Liver (tissue), 9 donors: ENCODE measurements around the gene CACNA1C. TPM values are rescaled to one million over a fixed set of nuclear protein-coding genes. Genes with fewer than 3 reads are reported as not detected.

Experiments
- DNase-seq: peaks from one replicate; pipeline ENCODE4 v3.0.0-alpha.2; 2017; ENCODE audit warnings: low spot score
- H3K27ac ChIP-seq, 2 donors: one replicate each; pipeline ENCODE4 v1.7.0; 2013; ENCODE audit warnings: inconsistent platforms in 2 of 2, low read length in 2 of 2, control low read depth in 1 of 2, low read depth in 1 of 2, mild to moderate bottlenecking in 1 of 2
- H3K27me3 ChIP-seq, 4 donors: one replicate each; pipeline versions ENCODE4 v1.6.1 to v1.7.0; 2013; ENCODE audit warnings: low read length in 3 of 4, inconsistent platforms in 1 of 4, mild to moderate bottlenecking in 1 of 4, moderate library complexity in 1 of 4; ENCODE audit not compliant: control insufficient read depth in 4 of 4, insufficient read depth in 4 of 4
- H3K36me3 ChIP-seq, 4 donors: one replicate each; pipeline versions ENCODE4 v1.6.1 to v1.7.0; 2013; ENCODE audit warnings: low read length in 3 of 4, mild to moderate bottlenecking in 3 of 4, low read depth in 1 of 4, moderate library complexity in 1 of 4; ENCODE audit not compliant: control insufficient read depth in 4 of 4, insufficient read depth in 3 of 4
- H3K4me1 ChIP-seq, 4 donors: one replicate each; pipeline versions ENCODE4 v1.6.1 to v1.7.0; 2013; ENCODE audit warnings: low read length in 3 of 4, mild to moderate bottlenecking in 3 of 4, moderate library complexity in 1 of 4; ENCODE audit not compliant: control insufficient read depth in 4 of 4, insufficient read depth in 4 of 4
- H3K4me3 ChIP-seq, 3 donors: one replicate each; pipeline versions ENCODE4 v1.6.1 to v1.7.0; 2013; ENCODE audit warnings: low read length in 3 of 3, control low read depth in 1 of 3, low read depth in 1 of 3, mild to moderate bottlenecking in 1 of 3
- H3K9ac ChIP-seq, 2 donors: one replicate each; pipeline ENCODE4 v1.7.0; 2013; ENCODE audit warnings: low read length in 2 of 2, mild to moderate bottlenecking in 2 of 2, moderate library complexity in 2 of 2, control low read depth in 1 of 2, low read depth in 1 of 2
- H3K9me3 ChIP-seq, 4 donors: one replicate each; pipeline versions ENCODE4 v1.6.1 to v1.7.0; 2013; ENCODE audit warnings: low read length in 3 of 4; ENCODE audit not compliant: control insufficient read depth in 4 of 4
- ATF3 ChIP-seq: IDR thresholded peaks from 2 replicates; pipeline ENCODE4 v1.6.1; 2016; ENCODE audit warnings: antibody characterized with exemption
- CTCF ChIP-seq: fragments of 150-350 bp; IDR thresholded peaks from 2 replicates; pipeline ENCODE4 v1.5.1; 2017; ENCODE audit warnings: improper control_type of control experiment, low read depth, low read length; ENCODE audit not compliant: missing input control
- EGR1 ChIP-seq, 2 donors: IDR thresholded peaks; 2 replicates each; pipeline ENCODE4 v1.6.1; 2016 to 2018; ENCODE audit warnings: antibody characterized with exemption in 2 of 2, low read depth in 2 of 2
- FOXA1 ChIP-seq: IDR thresholded peaks from 2 replicates; pipeline ENCODE4 v1.6.1; 2016; ENCODE audit warnings: antibody characterized with exemption
- FOXA2 ChIP-seq: IDR thresholded peaks from 2 replicates; pipeline ENCODE4 v1.6.1; 2016; ENCODE audit warnings: antibody characterized with exemption
- GABPA ChIP-seq, 2 donors: IDR thresholded peaks in 1 of 2; conservative IDR thresholded peaks in 1 of 2; 2 replicates each; pipeline ENCODE4 v1.6.1; 2016; ENCODE audit warnings: antibody characterized with exemption in 2 of 2, mild to moderate bottlenecking in 1 of 2, moderate library complexity in 1 of 2
- HNF4A ChIP-seq, 2 donors: conservative IDR thresholded peaks; 2 replicates each; pipeline ENCODE4 v1.6.1; 2016; ENCODE audit warnings: antibody characterized with exemption in 2 of 2, mild to moderate bottlenecking in 2 of 2
- HNF4G ChIP-seq: IDR thresholded peaks from 2 replicates; pipeline ENCODE4 v1.6.1; 2016; ENCODE audit warnings: antibody characterized with exemption
- JUND ChIP-seq, 2 donors: IDR thresholded peaks; 2 replicates each; pipeline ENCODE4 v1.6.1; 2016; ENCODE audit warnings: antibody characterized with exemption in 2 of 2
- MAX ChIP-seq: IDR thresholded peaks from 2 replicates; pipeline ENCODE4 v1.6.1; 2016; ENCODE audit warnings: antibody characterized with exemption
- NR2F2 ChIP-seq: IDR thresholded peaks from 2 replicates; pipeline ENCODE4 v1.6.1; 2016; ENCODE audit warnings: antibody characterized with exemption
- RAD21 ChIP-seq, 2 donors: IDR thresholded peaks; 2 replicates each; pipeline ENCODE4 v1.6.1; 2016; ENCODE audit warnings: antibody characterized with exemption in 2 of 2, mild to moderate bottlenecking in 2 of 2
- REST ChIP-seq: IDR thresholded peaks from 2 replicates; pipeline ENCODE4 v1.6.1; 2016; ENCODE audit warnings: antibody characterized with exemption, mild to moderate bottlenecking
- RXRA ChIP-seq, 2 donors: IDR thresholded peaks; 2 replicates each; pipeline ENCODE4 v1.6.1; 2017 to 2018; ENCODE audit warnings: antibody characterized with exemption in 2 of 2, mild to moderate bottlenecking in 1 of 2
- SP1 ChIP-seq: IDR thresholded peaks from 2 replicates; pipeline ENCODE4 v1.6.1; 2018; ENCODE audit warnings: antibody characterized with exemption, mild to moderate bottlenecking
- TAF1 ChIP-seq: conservative IDR thresholded peaks from 2 replicates; pipeline ENCODE4 v1.6.1; 2016; ENCODE audit warnings: antibody characterized with exemption, mild to moderate bottlenecking
- YY1 ChIP-seq: IDR thresholded peaks from 2 replicates; pipeline ENCODE4 v1.6.1; 2016; ENCODE audit warnings: antibody characterized with exemption, mild to moderate bottlenecking
- ZBTB33 ChIP-seq: IDR thresholded peaks from 2 replicates; pipeline ENCODE4 v1.6.1; 2016; ENCODE audit warnings: antibody characterized with exemption
- WGBS: extraction: QIAGEN DNeasy Blood & Tissue Kit; methylation state at CpG from one replicate; pipeline ENCODE4 v1.1.7; 2013; 5-methylcytosine and 5-hydroxymethylcytosine counted together
- polyA plus RNA-seq, 2 donors: library from polyadenylated mRNA; stranded (reverse) in 1 of 2; unstranded in 1 of 2; fragments of 200-250 nt in 1 of 2; fragments of >200 nt in 1 of 2; fragmentation: Nextera tagmentation in 1 of 2; extraction: Ambion mirVana in 1 of 2; gene quantifications; one replicate each; pipeline versions ENCODE4 v1.2.1 to v1.2.3, GENCODE V29; 2013 to 2015
- total RNA-seq, 2 donors: library from RNA; depleted of rRNA; stranded (reverse); fragments of >200 nt; gene quantifications; one replicate each; pipeline ENCODE4 v1.2.3, GENCODE V29; 2014
- donor health status: healthy.
- donor health status: healthy.
- donor health status: healthy.
- donor health status: healthy.
- donor health status: healthy.

Gene CACNA1C
- total and polyA plus RNA-seq, 4 donors: 0.23 to 1.9 (median 0.41) TPM

GRCh38 chr12:2125651-2126522 is 73.1 kb downstream of the CACNA1C start:
- TF ChIP-seq EGR1 (IDR thresholded peaks at IDR 0.05; ENCODE audit: low read depth in 2 of 2): no peak
- no peak for TF ChIP-seq JUND (IDR thresholded peaks at IDR 0.05)
- no peak for TF ChIP-seq NR2F2
- no peak for TF ChIP-seq MAX
- no peak for TF ChIP-seq HNF4G
- TF ChIP-seq HNF4A (conservative IDR thresholded peaks at IDR 0.05): no peak
- TF ChIP-seq RAD21 (IDR thresholded peaks at IDR 0.05): no peak
- no peak for TF ChIP-seq ATF3
- TF ChIP-seq YY1: no peak
- no peak for TF ChIP-seq REST
- no peak for TF ChIP-seq ZBTB33
- no peak for TF ChIP-seq TAF1
- no peak for TF ChIP-seq RXRA (IDR thresholded peaks at IDR 0.05)
- TF ChIP-seq FOXA2: no peak
- no peak for TF ChIP-seq FOXA1
- no peak for TF ChIP-seq CTCF
- no peak for TF ChIP-seq SP1
- TF ChIP-seq GABPA (IDR thresholded peaks at IDR 0.05 in 1 of 2, conservative IDR thresholded peaks at IDR 0.05 in 1 of 2): no peak
- H3K36me3 ChIP-seq: no peaks in the 10 kb centered on the region
- H3K9me3 ChIP-seq: no peaks in the 10 kb centered on the region
- H3K4me3 ChIP-seq: no peak overlapping the region
- peaks cover 0 to 2% (median 0%) of the 10 kb centered on the region in 4 donors for H3K27me3 ChIP-seq
- no peak overlapping the region for H3K27ac ChIP-seq
- no peak for DNase-seq
- WGBS: 87% methylated on average over 11 of the region's 11 CpGs
- H3K4me1 ChIP-seq: no peaks in the 10 kb centered on the region
- no peak overlapping the region for H3K9ac ChIP-seq
